Aorta (tissue), 5 donors: ENCODE measurements around the gene LRP1B. TPM values are rescaled to one million over a fixed set of nuclear protein-coding genes. Genes with fewer than 3 reads are reported as not detected.

ENCODE experiments used
- ATAC-seq: fragments of 200-7000 bp; cut with Tn5 transposase; one replicate; pipeline ENCODE4 v1.9.1; 2022; ENCODE audit warnings: moderate library complexity; ENCODE audit not compliant: low FRiP score
- DNase-seq, 2 donors: peaks; one replicate each; pipeline ENCODE4 v3.0.0-alpha.2; 2020
- H3K27ac ChIP-seq, 2 donors: one replicate each; pipeline ENCODE4 v1.5.1; 2013; ENCODE audit warnings: low read length in 2 of 2, mild to moderate bottlenecking in 2 of 2, moderate library complexity in 2 of 2, control low read depth in 1 of 2, inconsistent platforms in 1 of 2, low read depth in 1 of 2
- H3K27me3 ChIP-seq, 2 donors: one replicate each; pipeline ENCODE4 v1.6.1; 2013; ENCODE audit warnings: control low read depth in 1 of 2, low read length in 1 of 2, mild to moderate bottlenecking in 1 of 2, moderate library complexity in 1 of 2; ENCODE audit not compliant: insufficient read depth in 2 of 2, control insufficient read depth in 1 of 2
- H3K36me3 ChIP-seq, 2 donors: one replicate each; pipeline ENCODE4 v1.6.1; 2013; ENCODE audit warnings: control low read depth in 1 of 2, low read length in 1 of 2, mild to moderate bottlenecking in 1 of 2; ENCODE audit not compliant: insufficient read depth in 2 of 2, control insufficient read depth in 1 of 2
- H3K4me1 ChIP-seq, 2 donors: one replicate each; pipeline ENCODE4 v1.6.1; 2013; ENCODE audit warnings: low read length in 2 of 2, control low read depth in 1 of 2, mild to moderate bottlenecking in 1 of 2, moderate library complexity in 1 of 2; ENCODE audit not compliant: insufficient read depth in 2 of 2, control insufficient read depth in 1 of 2
- H3K4me3 ChIP-seq, 2 donors: one replicate each; pipeline ENCODE4 v1.5.1; 2013; ENCODE audit warnings: low read length in 2 of 2, control low read depth in 1 of 2, mild to moderate bottlenecking in 1 of 2
- H3K9me3 ChIP-seq: one replicate; pipeline ENCODE4 v1.6.1; 2013; ENCODE audit warnings: mild to moderate bottlenecking, low read length; ENCODE audit not compliant: control insufficient read depth
- WGBS, 2 donors: extraction: QIAGEN DNeasy Blood & Tissue Kit; methylation state at CpG; one replicate each; pipeline ENCODE4 v1.1.7; 2013; 5-methylcytosine and 5-hydroxymethylcytosine counted together
- intact Hi-C, 2 donors: fragments of 100-400 bp; cut with DNase I; formaldehyde crosslinking; loops; one replicate each; pipeline versions ENCODE4 v1.14.2 to v1.15.0; 2022
- polyA plus RNA-seq, 2 donors: library from polyadenylated mRNA; stranded (reverse); fragments of 200-250 nt; gene quantifications; one replicate each; pipeline ENCODE4 v1.2.3, GENCODE V29; 2013
- total RNA-seq, 2 donors: library from RNA; stranded (reverse); fragmentation: NEBNext Ultra II Directional; extraction: Animal tissue kit (Norgen Biotek cat#: 25700); gene quantifications; one replicate each; pipeline ENCODE4 v1.2.1, GENCODE V29; 2021
- donor health status: healthy with polysubstance abuse.
- donor health status: Bipolar disorder and iron deficiency.
- donor health status: DM: no; HTN: no; CAD: no.
- donor health status: DM: no; HTN: no; CAD: no.
- donor health status: DM: yes; HTN: yes; CAD: no.

LRP1B gene
- total and polyA plus RNA-seq, 4 donors, result 0.33 to 0.94 TPM; not detected in 2

DNA sequence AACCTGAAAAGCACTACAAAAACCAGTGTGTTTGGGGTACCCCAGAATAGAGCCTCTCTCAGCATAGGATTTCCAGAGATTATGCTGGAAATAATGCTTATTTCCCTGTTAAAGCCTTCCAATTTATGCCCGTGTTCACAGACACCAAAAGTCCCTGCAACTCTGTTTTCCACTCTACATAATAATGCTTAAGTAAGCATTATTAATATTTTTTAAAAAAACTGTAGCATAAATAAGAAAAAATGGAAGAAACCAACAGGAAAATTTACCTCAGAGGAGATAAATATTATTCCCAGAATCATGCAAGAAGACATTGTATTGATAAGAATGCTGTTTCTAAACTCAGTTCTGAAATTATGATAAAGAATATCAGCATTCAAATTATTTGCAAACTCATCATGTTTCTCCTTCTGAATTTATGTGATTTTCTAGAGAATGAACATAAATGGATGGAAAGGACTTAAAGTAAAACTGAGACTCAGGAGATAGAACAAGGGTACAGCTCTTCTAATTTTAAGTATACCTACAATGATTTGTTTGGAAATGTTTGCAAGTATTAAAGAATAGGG is 241.7 kb downstream of the LRP1B start:
- WGBS, 2 donors, result 71 to 82% methylated on average over 1 of the region's 1 CpG
- no peaks in the 10 kb centered on the region for H3K9me3 ChIP-seq
- DNase-seq, result no peak
- intact Hi-C loops, result no loop called here
- no peak overlapping the region for H3K27ac ChIP-seq
- no peaks in the 10 kb centered on the region for H3K27me3 ChIP-seq
- no peaks in the 10 kb centered on the region for H3K36me3 ChIP-seq
- no peak for ATAC-seq
- H3K4me3 ChIP-seq, result no peak overlapping the region
- H3K4me1 ChIP-seq, result no peaks in the 10 kb centered on the region

DNA sequence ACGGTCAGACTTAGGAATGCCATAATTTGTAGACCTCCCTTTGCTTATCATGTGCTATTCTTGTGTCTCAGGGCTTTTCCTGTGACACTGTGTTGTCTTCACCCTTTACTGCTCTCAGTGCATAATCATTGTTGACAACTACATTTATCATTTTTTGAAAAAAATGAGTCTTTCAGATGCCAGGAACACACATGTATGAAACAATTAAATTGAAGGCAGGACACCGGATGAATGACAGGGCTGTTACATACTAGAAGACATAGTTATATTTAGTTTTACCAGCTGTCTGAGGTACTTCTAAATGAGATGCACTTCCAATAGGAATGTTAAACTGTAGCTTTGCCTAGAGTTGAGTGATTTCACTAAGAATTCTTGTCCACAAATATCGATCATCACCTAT is 243.5 kb downstream of the LRP1B start:
- Histone ChIP-seq H3K27me3 (no peaks in the 10 kb centered on the region), H3K4me3 (no peak overlapping the region), H3K9me3 (no peaks in the 10 kb centered on the region), H3K27ac (no peak overlapping the region), H3K36me3 (no peaks in the 10 kb centered on the region), H3K4me1 (no peaks in the 10 kb centered on the region)
- intact Hi-C loops, result no loop called here
- DNase-seq (no peak), ATAC-seq (no peak)
- 45 to 62% methylated on average over 3 of the region's 3 CpGs for WGBS, 2 donors

DNA sequence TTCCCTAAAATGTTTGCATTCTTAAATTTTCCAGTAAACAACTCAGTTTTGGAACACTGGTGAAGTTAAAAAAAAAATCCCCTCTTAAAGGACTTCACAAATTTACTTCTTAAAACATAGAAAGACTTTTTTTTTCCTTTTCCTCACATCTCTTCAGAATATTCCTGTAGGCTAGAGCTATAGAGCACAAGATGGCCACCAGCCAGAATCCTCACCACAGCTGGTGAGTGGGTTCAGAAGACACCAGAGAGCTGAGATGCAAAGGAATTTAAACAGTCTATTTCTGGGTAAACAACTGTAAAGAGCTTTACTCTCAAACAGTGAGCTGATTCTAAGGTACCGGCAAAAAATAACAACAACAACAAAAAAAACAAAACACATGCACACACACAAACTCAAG is 252.8 kb downstream of the LRP1B start:
- no peaks in the 10 kb centered on the region for H3K36me3 ChIP-seq
- DNase-seq (no peak), ATAC-seq (no peak)
- no peak overlapping the region for H3K27ac ChIP-seq
- H3K4me1 ChIP-seq, result no peaks in the 10 kb centered on the region
- no peaks in the 10 kb centered on the region for H3K27me3 ChIP-seq
- 84 to 98% methylated on average over 1 of the region's 1 CpG for WGBS, 2 donors
- H3K9me3 ChIP-seq, result no peaks in the 10 kb centered on the region
- H3K4me3 ChIP-seq, result no peak overlapping the region
- intact Hi-C loops, result no loop called here

DNA sequence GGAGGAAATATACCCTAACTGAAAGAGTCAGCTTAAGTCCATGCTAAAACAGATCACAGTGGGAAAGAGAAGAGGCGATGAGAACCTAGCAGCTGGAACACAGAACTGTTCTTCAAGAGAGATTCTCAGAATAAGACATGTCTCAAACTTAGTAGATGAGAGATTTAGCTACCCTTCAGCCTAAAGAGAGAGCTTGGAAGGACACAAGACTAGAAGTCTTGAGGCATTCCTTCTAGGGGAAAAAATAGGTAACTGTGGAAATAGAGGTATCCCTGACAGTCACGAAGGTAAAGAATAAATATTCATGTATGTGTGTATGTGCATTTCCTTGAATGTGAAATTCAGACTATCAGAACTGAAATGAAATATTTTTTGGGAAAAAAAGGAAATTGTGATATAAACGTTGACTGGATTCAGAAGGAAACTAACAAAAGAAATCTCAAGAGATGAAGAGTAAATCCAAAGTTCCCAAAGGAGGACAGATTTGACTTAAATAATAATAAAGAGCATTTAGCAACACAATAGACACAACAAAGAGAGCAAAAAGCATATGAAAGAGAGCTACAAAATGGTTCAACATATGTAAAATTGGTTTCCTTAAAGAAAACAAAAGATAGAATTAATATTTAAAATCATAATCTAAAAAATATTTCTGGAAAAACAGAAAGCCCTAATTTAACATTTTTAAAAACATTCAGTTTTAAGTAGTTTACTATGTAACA is 258.7 kb downstream of the LRP1B start:
- Histone ChIP-seq H3K36me3 (no peaks in the 10 kb centered on the region), H3K4me3 (no peak overlapping the region), H3K27me3 (no peaks in the 10 kb centered on the region), H3K9me3 (no peaks in the 10 kb centered on the region), H3K4me1 (no peaks in the 10 kb centered on the region), H3K27ac (no peak overlapping the region)
- ATAC-seq (no peak), DNase-seq (no peak)
- intact Hi-C loops, result no loop called here
- WGBS, 2 donors, result 56 to 63% methylated on average over 3 of the region's 3 CpGs

DNA sequence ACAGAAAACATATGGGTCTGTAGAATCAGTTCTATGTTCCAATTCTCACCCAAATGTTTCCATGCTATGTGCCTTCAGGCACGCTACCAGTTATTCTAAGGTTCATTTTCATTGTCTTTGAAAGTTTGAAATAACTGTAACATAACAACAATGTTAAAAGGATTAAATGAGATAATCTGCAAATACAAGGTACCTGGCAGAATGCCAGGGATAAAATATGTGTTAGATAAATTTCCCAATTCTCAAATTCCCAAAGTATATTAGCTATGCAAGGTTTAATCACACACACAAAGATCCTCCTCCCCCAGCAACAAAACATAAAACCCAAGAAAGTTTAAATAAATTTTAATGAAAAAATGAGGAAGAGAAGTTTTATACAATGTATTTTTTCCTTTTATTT is 261.2 kb downstream of the LRP1B start:
- WGBS, 2 donors, result 96 to 98% methylated on average over 1 of the region's 1 CpG
- Histone ChIP-seq H3K36me3 (no peaks in the 10 kb centered on the region), H3K4me3 (no peak overlapping the region), H3K4me1 (no peaks in the 10 kb centered on the region), H3K27ac (no peak overlapping the region), H3K9me3 (no peaks in the 10 kb centered on the region), H3K27me3 (no peaks in the 10 kb centered on the region)
- ATAC-seq (no peak), DNase-seq (no peak)
- intact Hi-C loops, result no loop called here

DNA sequence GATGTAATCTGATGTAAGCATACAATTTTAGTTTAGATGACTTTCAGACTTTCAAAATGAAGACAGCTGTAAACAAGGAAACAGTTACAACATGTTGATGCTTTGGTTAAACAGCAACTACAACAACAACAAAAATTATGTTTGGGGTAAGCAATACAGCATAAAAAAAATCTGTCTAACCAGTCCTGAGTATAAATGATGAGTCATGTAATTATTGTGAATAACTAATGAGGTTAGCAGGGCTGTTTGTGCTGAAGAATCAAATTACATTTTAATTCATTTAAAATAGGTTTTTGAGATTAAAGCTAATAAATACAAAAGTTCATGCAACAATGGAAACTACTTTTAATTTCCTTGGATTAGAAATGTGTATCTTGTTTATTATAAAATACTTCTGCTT is 266.9 kb downstream of the LRP1B start:
- no peaks in the 10 kb centered on the region for H3K4me1 ChIP-seq
- peaks cover 1% of the 10 kb centered on the region for H3K9me3 ChIP-seq
- no peaks in the 10 kb centered on the region for H3K36me3 ChIP-seq
- DNase-seq (no peak), ATAC-seq (no peak)
- no peak overlapping the region for H3K27ac ChIP-seq
- no peak overlapping the region for H3K4me3 ChIP-seq
- no peaks in the 10 kb centered on the region for H3K27me3 ChIP-seq
- intact Hi-C loops, result no loop called here

DNA sequence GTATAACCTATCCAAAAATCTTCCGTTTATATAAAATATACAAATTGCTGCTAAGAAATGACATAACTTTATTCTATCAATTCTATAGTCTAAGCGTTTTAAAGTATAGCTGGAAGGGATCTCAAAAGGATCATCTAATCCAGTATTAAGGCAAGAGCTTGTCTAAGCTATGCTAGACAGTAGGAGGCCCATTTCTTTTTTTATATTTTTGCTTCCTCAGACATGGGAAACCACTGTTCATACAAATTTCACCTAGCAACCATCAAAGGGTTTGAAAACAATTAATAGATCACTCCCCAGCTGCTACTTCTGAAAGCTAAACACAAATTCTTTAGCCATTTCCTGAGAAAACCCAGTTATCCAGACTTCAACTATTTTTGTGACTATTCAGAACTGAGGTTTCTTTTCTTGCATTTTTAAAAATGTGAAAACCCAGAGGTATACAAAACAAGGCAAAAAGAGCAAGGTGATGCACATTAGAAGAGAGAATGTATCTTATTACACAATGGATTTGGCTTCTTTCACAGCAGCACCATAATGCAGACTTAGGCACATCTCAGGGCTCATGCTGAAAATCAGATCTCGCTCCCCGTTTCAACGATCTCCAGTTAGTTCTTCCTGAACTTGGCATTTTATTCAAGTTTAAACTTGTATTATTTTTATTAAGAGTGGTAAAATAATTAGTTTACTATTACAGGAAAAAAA is 274.4 kb downstream of the LRP1B start:
- no peak overlapping the region for H3K4me3 ChIP-seq
- intact Hi-C loops, result no loop called here
- H3K27me3 ChIP-seq, result no peaks in the 10 kb centered on the region
- no peak overlapping the region for H3K27ac ChIP-seq
- H3K36me3 ChIP-seq, result no peaks in the 10 kb centered on the region
- no peaks in the 10 kb centered on the region for H3K9me3 ChIP-seq
- ATAC-seq (no peak), DNase-seq (no peak)
- 82 to 84% methylated on average over 5 of the region's 5 CpGs for WGBS, 2 donors
- H3K4me1 ChIP-seq, result no peaks in the 10 kb centered on the region

DNA sequence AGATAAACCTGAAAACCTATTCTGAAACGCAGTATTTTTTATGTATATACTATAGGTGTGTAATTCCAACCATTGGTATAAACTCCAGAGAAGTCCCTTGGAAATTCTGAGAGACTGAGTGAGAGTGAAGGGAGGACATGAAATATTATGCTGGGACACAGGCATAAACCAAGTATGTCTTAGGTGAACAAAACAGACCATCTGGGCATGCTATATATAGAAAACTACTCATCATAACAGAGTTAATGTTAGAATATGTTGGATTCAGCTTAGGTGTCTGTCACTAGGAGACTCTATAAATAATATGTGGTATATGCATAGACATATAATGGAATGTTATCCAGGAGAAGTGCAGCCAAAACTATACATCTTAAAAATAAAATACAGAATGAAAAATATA is 282.6 kb downstream of the LRP1B start:
- H3K27me3 ChIP-seq, result no peaks in the 10 kb centered on the region
- ATAC-seq (no peak), DNase-seq (no peak)
- WGBS, 2 donors, result 89 to 92% methylated on average over 1 of the region's 1 CpG
- no peaks in the 10 kb centered on the region for H3K4me1 ChIP-seq
- no peak overlapping the region for H3K27ac ChIP-seq
- no peak overlapping the region for H3K4me3 ChIP-seq
- H3K36me3 ChIP-seq, result no peaks in the 10 kb centered on the region
- intact Hi-C loops, result no loop called here
- H3K9me3 ChIP-seq, result no peaks in the 10 kb centered on the region

DNA sequence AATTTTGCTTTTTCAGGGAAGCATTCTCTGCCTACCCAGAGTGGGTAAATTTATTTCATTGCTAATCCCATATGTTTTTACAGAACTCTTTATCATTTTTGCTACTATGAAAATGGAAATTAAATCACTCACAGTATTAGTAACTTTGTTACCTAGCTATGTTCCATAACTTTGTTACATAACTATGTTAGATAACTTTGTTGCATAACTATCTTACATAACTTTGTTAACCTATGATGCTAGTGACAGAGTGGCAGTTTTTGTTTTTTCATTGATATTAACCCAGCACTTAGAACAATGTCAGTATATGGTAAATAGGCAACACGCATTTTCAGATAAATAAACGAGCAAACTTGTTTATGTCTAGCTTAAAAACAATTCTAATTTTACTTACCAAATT is 286.6 kb downstream of the LRP1B start:
- ATAC-seq, result no peak
- no peaks in the 10 kb centered on the region for H3K27me3 ChIP-seq
- H3K9me3 ChIP-seq, result no peaks in the 10 kb centered on the region
- H3K4me3 ChIP-seq, result no peak overlapping the region
- 87 to 92% methylated on average over 2 of the region's 2 CpGs for WGBS, 2 donors
- no peak for DNase-seq
- H3K4me1 ChIP-seq, result no peaks in the 10 kb centered on the region
- intact Hi-C loops, result no loop called here
- H3K36me3 ChIP-seq, result no peaks in the 10 kb centered on the region
- no peak overlapping the region for H3K27ac ChIP-seq
